ENCODE data around the gene MISP3.
A peak's percentile ranks its signal among the peaks of the same experiment; 100 is the strongest.

MISP3 gene

DNA sequence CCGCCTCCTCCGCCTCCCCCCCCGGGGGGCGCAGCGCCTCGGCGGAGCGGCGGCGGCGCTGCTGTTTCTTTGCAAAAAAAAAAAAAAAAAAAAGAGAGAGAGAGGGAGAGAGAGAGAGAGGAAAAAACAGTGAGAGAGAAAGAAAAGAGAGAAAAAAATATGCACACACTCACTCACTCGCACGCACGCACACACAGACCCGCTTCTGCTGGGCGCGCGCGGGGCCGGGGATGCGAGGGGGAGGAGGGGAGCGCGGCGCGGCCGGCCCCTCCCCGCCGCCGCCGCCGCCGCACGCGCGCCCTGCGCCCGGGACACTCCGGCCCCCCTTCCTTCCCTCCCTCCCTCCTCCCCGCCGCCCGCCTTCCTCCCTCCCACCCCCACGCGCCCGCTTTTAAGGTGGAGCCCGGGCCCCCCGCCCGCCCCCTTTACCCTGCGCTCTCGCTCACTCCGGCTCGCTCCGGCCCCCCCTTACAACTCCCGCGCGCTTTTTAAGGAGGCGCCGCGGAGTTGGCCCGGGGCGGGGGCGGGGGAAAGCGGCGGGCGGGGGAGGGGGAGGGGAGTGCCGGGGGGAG, 18.0 kb downstream of the MISP3 start, which contains the start of gene SAMD1:
Gene SAMD1 (minus strand): TSS at position 243 of the 572 bp plus-strand sequence.
- Histone ChIP-seq H3K36me3 (ENCODE audit: low read depth) (peaks cover 20% of the 10 kb centered on the region), H3K9me3 (ENCODE audit: severe bottlenecking) (no peaks in the 10 kb centered on the region), H3K27me3 (ENCODE audit: insufficient read depth, poor library complexity, severe bottlenecking) (no peaks in the 10 kb centered on the region), H3K27ac (ENCODE audit: poor library complexity, severe bottlenecking) (peak within 1 kb of the TSS; percentile 67), H3K4me3 (ENCODE audit: severe bottlenecking) (peak within 1 kb of the TSS; percentile 70), H3K4me1 (ENCODE audit: insufficient read depth, poor library complexity, severe bottlenecking) (no peaks in the 10 kb centered on the region)
- ATAC-seq (ENCODE audit: low read depth) (peak; percentile 54), DNase-seq (ENCODE audit: low spot score) (peak; percentile 89)
- TF ChIP-seq, protein P1, sequence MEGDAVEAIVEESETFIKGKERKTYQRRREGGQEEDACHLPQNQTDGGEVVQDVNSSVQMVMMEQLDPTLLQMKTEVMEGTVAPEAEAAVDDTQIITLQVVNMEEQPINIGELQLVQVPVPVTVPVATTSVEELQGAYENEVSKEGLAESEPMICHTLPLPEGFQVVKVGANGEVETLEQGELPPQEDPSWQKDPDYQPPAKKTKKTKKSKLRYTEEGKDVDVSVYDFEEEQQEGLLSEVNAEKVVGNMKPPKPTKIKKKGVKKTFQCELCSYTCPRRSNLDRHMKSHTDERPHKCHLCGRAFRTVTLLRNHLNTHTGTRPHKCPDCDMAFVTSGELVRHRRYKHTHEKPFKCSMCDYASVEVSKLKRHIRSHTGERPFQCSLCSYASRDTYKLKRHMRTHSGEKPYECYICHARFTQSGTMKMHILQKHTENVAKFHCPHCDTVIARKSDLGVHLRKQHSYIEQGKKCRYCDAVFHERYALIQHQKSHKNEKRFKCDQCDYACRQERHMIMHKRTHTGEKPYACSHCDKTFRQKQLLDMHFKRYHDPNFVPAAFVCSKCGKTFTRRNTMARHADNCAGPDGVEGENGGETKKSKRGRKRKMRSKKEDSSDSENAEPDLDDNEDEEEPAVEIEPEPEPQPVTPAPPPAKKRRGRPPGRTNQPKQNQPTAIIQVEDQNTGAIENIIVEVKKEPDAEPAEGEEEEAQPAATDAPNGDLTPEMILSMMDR (IDR thresholded peaks at IDR 0.05; ENCODE audit: poor library complexity, severe bottlenecking) = no peak

DNA sequence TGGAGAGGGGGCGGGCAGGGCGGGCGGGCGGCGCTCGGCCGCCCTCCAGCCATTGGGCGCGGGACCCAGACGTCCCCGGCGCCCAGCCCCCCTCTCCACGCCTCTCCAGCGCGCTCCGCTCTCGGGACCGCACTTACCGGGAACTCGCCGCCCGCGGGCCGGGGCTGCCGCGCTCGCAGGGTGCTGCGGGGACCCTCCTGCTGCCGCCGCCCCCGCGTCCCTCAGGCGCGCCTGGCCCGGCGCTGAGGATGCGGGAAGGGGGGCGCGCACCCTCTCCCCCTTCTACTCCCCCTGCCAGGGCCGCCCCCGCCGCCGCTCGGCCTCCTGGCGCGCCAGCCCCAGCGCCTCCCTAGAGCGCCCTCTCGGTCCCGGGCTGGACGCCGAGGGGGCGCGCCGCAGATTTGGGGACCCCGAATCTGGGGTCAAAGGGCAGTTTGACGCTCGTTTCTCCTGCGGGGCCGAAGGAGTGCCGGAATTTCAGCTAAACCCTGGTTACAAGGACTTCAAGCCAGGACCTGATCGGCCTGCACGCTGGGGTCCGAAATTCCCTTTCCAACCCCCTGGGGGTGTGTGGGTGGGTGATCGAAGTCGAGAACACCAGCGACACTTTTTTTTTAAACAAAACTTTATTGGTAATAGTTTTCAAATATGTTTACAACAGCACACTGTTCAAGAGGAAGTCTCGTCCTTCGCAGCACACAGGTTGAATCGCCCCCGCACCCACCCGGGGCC, 18.7 kb downstream of the MISP3 start:
- Histone ChIP-seq H3K4me3 (ENCODE audit: severe bottlenecking) (peak overlapping the region; percentile 70), H3K27ac (ENCODE audit: poor library complexity, severe bottlenecking) (peak overlapping the region; percentile 67), H3K4me1 (ENCODE audit: insufficient read depth, poor library complexity, severe bottlenecking) (no peaks in the 10 kb centered on the region), H3K27me3 (ENCODE audit: insufficient read depth, poor library complexity, severe bottlenecking) (no peaks in the 10 kb centered on the region), H3K36me3 (ENCODE audit: low read depth) (peaks cover 20% of the 10 kb centered on the region), H3K9me3 (ENCODE audit: severe bottlenecking) (no peaks in the 10 kb centered on the region)
- TF ChIP-seq, protein P1 (IDR thresholded peaks at IDR 0.05; ENCODE audit: poor library complexity, severe bottlenecking) = peak; percentile 33
- DNase-seq (ENCODE audit: low spot score) (no peak), ATAC-seq (ENCODE audit: low read depth) (peak; percentile 73)

DNA sequence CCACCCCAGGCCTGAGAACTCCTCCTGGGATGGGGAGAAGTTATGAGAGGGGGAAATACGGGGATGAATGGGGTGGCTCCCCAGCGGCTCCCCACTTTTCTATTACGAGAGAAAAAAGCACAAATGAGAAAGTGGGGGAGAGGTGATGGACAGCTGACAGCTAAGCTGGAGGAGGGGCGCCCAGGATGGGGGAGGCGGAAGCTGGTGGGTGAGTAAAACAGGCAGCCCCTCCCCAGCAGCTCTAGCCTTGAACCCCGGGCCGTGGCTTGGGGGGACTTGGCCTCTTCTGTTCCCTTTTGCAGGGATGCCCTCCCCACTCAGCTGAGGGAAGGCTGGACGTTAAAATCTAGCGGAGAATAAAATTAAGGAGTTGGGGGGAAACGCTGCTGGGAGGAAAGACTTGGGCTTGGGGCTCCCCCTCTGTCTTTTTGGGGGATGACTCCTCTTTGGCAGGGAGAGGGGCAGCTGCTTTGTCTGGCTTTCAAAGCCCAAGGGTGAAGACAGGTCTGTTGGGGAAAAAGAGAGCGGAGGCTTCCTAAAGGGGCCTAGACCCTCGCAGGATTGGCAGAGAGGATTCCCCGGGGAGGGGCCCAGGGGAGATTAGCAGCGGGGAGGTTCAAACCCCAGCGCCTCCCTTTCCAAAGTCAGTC, 19.4 kb downstream of the MISP3 start:
- no peak for ATAC-seq (ENCODE audit: low read depth)
- Histone ChIP-seq H3K27me3 (ENCODE audit: insufficient read depth, poor library complexity, severe bottlenecking) (no peaks in the 10 kb centered on the region), H3K4me1 (ENCODE audit: insufficient read depth, poor library complexity, severe bottlenecking) (no peaks in the 10 kb centered on the region), H3K27ac (ENCODE audit: poor library complexity, severe bottlenecking) (peak overlapping the region; percentile 67), H3K36me3 (ENCODE audit: low read depth) (peaks cover 26% of the 10 kb centered on the region), H3K4me3 (ENCODE audit: severe bottlenecking) (peak overlapping the region; percentile 70), H3K9me3 (ENCODE audit: severe bottlenecking) (no peaks in the 10 kb centered on the region)
- no peak for DNase-seq (ENCODE audit: low spot score)
- TF ChIP-seq, protein P1 (IDR thresholded peaks at IDR 0.05; ENCODE audit: poor library complexity, severe bottlenecking) = no peak

DNA sequence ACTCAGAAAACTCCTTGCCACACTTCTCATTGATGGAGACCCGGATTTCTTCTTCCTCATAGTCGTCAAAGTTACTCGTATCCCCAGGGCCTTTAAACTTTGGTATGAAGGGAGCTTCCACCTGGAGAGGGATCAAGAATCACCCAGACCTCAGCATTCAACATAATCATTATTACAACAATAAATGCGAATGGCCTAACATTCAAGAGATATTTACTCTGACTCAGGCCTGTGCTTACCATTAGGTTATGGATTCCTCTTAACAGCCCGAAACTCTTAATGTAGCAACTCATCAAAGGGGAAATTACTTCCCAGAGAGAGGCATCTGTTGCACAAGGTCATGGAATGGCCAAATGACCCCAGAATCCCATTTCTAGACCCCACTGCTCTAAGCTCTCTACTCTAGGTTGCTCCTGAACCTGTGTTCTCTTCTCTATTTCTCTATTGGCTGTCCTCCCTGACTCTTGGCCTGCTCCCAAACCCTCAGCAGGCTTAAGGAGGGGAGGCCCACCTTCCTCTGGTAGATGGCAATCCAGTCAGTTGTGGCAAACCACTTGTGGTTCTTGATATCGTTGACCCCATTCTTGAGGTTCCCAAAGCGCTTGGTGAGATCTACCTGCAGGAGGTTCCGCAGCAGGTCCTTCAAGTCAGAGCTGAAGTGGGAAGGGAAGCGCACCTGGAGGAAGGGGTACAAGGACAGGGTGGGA, 20.7 kb downstream of the MISP3 start:
- Histone ChIP-seq H3K4me3 (ENCODE audit: severe bottlenecking) (no peak overlapping the region), H3K36me3 (ENCODE audit: low read depth) (peaks cover 16% of the 10 kb centered on the region), H3K9me3 (ENCODE audit: severe bottlenecking) (no peaks in the 10 kb centered on the region), H3K27me3 (ENCODE audit: insufficient read depth, poor library complexity, severe bottlenecking) (no peaks in the 10 kb centered on the region), H3K27ac (ENCODE audit: poor library complexity, severe bottlenecking) (no peak overlapping the region), H3K4me1 (ENCODE audit: insufficient read depth, poor library complexity, severe bottlenecking) (no peaks in the 10 kb centered on the region)
- DNase-seq (ENCODE audit: low spot score) (no peak), ATAC-seq (ENCODE audit: low read depth) (no peak)
- TF ChIP-seq, protein P1 (IDR thresholded peaks at IDR 0.05; ENCODE audit: poor library complexity, severe bottlenecking) = no peak
